Stimulated activated CD4-positive, alpha-beta T cell treated with anti-CD3 and anti-CD28 coated beads, Interleukin-4, amount 100 ng/mL, for 1 hour (primary cell): ENCODE results near the gene CD33.
"Not testable (repeated sequence)": the region's sequence is repeated elsewhere in the genome, so short reads cannot be mapped to it uniquely, and the experiment has no call there.

Experiments
- DNase-seq: peaks from one replicate; pipeline ENCODE4 v3.0.0-alpha.2; 2020

CD33 gene

GRCh38 chr19:51210874-51211361 is 14.0 kb upstream of the CD33 start:
- not testable (repeated sequence) for DNase-seq

- no peak for DNase-seq
Observed at GRCh38 chr19:51211833-51212232, 13.0 kb upstream of the CD33 start.

- no peak for DNase-seq
Observed at GRCh38 chr19:51219307-51219706, 5.6 kb upstream of the CD33 start.

GRCh38 chr19:51219971-51220370 is 4.9 kb upstream of the CD33 start:
- no peak for DNase-seq

DNA sequence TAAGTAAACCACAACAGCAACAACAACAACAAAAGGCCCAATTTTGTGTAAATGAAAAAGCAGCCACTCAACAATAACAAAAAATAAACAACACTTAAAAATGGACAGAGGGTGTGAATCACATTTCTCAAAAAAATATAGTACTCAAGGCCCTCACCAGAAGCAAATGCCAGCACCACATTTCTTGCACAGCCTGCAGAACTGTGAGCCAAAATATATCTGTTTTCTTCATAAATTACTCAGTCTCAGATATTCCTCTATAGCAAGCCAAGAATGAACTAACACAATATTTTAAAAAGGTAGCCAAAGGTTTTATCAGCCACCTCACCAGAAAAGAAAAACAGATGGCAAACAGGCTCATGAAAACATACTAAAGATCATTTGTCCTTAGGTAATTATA is 3.9 kb upstream of the CD33 start:
- DNase-seq: no peak

DNA sequence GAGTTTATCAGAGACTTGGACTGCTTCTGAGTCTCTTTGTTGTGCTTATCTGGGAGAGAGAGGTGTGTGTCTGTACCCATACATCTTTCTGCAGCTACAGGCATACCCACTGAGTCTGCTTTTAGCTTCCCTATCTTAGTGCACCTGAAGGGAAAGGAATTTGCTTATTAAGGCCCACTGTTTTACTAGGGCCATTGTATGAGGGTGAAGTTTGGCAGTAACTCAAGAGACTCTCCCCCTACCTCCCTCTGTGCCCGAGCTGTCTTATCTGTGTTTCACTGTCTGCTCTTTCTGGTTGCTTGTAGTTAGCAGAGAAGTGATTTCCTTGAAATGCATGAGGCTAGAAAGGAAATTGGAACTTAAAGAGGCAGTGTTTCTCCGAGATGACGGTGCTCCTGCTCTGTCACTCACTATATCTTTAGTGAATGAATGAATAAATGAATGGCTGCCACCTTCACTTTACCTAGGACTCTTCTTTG is 678 bp upstream of the CD33 start:
- DNase-seq: no peak

DNA sequence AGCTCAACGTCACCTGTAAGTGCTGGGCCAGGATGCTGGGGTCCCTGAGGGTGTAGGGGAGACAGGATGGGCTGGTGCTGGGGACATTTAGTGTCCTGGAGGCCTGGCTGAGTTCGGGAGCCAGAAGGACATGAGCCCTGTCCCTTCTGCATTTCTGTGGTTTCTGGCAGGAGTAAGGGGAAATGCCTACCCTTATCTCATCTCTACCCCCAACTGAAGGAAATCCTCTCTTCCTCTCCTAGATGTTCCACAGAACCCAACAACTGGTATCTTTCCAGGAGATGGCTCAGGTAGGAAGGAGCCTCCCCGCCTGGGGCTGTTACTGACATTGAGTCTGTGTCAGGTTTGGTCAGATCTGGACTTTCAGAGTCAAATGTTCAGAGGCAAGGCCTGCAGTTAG is 1.2 kb downstream of the CD33 start:
- DNase-seq: no peak

DNA sequence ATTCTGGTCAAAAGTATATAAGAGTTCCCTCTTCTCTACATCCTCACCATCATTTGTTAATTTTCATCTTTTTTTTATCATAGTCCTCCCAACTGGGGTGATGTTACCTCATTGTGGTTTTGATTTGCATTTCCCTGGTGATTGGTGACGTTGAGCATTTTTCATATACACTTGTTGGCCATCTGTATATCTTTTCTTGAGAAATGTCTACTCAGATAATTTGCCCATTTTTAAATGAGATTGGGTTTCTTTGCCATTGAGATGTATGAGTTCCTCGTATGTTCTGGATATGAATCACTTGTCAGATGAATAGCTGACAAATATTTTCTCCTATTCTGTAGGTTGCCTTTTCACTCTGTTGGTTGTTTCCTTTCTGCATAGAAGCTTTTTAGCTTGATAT is 2.4 kb downstream of the CD33 start:
- no peak for DNase-seq

DNA sequence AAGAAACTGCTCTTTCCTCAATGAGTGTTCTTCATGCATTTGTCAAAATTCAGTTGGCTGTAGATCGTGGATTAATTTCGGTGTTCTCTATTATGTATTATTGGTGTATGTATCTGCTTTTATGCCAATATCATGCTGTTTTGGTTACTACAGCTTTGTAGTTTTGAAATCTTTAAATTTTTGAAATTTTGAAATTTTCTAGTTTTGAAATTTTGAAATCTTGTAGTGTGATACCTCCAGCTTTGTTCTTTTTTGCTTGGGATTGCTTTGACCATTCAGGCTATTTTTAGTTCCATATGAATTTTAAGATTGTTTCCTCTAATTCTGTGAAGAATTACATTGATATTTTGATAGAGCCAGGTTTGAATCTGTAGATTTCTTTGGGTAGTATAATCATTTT is 3.1 kb downstream of the CD33 start:
- DNase-seq: no peak

- DNase-seq: no peak
Observed at GRCh38 chr19:51240866-51241265, 16.0 kb downstream of the CD33 start.

GRCh38 chr19:51242881-51243630 is 18.2 kb downstream of the CD33 start:
- no peak for DNase-seq

DNA sequence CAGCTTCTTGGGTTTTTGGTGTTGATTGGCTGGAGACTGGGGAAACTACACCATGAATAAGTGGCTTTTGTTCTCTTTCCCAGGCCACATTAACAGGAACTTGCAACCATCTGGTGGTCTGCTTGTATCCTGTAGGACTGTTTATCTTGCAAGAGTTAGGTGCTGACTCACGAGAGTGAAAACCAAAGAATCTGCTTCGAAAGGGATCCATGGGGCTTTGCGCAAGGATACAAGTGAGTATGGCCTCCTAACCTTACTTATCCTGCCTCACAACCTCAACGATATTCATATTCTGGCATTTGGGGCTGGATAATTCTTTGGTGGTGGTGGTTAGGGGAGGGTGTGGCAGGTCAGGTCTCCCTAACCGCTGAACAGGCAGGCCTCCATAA is 21.3 kb downstream of the CD33 start:
- DNase-seq: no peak

DNA sequence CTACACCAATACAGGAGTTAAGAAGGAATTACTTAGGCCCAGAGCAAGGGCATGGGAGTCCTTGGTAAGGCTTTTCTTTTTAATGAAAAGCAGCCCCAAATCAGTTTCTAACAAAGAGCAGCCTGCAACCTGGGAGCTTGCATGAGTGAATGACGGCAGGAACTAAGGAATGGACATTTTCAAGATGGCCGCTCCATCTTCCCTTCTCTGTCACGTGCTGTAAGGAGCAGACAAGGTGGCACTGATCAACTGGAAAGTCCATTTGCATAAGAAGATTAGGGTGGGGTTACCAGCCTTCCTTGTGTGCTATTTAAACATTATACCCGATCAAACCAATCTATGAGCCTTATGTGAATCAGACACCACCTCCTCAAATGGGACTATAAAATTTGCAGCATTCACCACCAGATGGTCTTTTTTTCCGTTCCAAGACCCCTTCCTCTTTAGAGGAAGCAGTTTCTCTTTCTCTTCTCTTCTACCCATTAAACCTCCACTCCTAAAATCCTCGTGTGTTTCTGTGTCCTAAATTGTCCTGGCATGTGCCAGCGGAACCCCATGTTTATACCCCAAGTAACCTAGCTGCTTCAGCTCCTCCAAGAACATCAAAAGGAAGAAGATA is 23.2 kb downstream of the CD33 start:
- DNase-seq: no peak

GRCh38 chr19:51250786-51251467 is 26.0 kb downstream of the CD33 start, which contains the start of gene SIGLECL1:
SIGLECL1 (plus strand) TSS chr19:51251080; CDS start chr19:51264073, 12,993 bp downstream.
- no peak for DNase-seq

DNA sequence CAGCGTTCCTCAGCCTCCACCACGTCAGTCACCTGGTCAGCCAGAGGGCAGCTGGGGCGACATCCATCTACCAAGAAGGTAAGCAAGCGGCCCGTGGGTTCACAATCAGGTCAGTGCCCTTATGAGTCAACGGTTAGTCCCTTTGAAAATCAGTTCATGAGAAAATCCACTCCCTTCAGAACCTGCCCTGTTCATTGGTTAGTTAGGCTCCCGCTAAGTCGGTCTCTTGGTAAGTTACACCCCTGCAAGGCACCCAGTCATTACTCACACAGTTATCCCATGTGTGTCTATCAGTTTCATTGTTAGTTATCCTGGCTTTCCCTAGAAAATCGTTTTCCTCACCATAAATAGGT is 26.6 kb downstream of the CD33 start:
- no peak for DNase-seq

- no peak for DNase-seq
Observed at GRCh38 chr19:51252306-51253079, 27.6 kb downstream of the CD33 start.

GRCh38 chr19:51253088-51253806 is 28.4 kb downstream of the CD33 start:
- no peak for DNase-seq

GRCh38 chr19:51256155-51256625 is 31.3 kb downstream of the CD33 start:
- DNase-seq: no peak

DNA sequence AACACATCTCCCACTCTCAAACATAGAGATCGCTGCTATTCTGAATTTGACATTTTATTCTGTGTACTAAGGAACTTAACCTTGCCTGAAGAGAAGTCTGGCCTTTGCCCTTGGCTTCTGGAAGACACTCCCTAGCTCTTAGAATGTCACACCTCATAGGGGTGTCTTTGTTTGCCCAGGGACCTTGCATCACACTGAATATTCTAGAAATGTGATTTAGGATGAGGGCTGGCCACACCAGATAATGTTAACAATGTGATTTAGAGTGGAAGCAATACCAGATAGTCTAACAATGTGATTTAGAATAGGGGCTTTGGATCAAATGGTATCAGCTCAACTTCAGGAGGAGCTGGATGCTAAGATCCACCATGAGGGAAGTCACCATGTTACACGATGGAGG is 32.6 kb downstream of the CD33 start:
- DNase-seq: no peak

GRCh38 chr19:51258165-51259160 is 33.6 kb downstream of the CD33 start:
- no peak for DNase-seq
